Right lobe of liver (tissue), 4 donors: Measurements from ENCODE around the gene MAL.

Experiments
- CTCF ChIP-seq, 4 donors: fragments of 200-600 bp in 3 of 4; fragments of 450-650 bp in 1 of 4; IDR thresholded peaks; one replicate each; pipeline versions ENCODE4 v1.5.1 to v1.8.0; 2016 to 2022; ENCODE audit warnings: antibody characterized with exemption in 4 of 4, mild to moderate bottlenecking in 2 of 4
- POLR2A ChIP-seq: fragments of 450-650 bp; IDR thresholded peaks from one replicate; pipeline ENCODE4 v1.6.1; 2017; ENCODE audit warnings: antibody characterized with exemption, mild to moderate bottlenecking
- donor health status: DM: no; HTN: no; CAD: no.
- donor health status: DM: no; HTN: no; CAD: no.
- donor health status: DM: no; HTN: yes; CAD: no.

GRCh38 chr2:95014126-95014708 lies 11.3 kb upstream of the MAL start:
- TF ChIP-seq CTCF (IDR thresholded peaks at IDR 0.05) (no peak), POLR2A (no peak)
